GM19099 (cell line): Measurements from ENCODE around the gene PROK1.

Experiments used
- POLR2A ChIP-seq: IDR thresholded peaks from 3 replicates; pipeline ENCODE4 v1.6.1; 2011; ENCODE audit warnings: low read depth; ENCODE audit not compliant: insufficient read length; ENCODE audit errors: extremely low read depth

PROK1 gene

GRCh38 chr1:110430366-110430765 lies 20.6 kb upstream of the PROK1 start:
- no peak for TF ChIP-seq POLR2A

DNA sequence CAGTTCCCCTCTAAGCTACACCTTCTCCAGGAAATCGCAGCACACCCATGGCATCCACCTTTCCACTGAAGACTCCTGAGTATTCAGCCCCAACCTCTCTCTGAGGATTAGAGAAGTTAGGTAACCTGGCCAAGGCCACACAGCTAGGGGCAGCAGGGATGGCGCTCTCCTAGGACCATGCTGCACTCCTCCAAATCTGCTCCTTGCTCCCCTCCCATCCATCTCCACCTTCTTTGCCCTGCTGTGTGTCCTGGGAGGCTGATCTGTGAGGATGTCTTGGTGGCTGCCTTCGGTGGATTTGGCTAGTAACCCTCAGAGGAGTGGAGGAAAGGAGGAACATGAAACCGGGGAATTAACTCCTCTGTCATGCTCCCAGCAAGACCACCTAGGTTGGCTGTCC lies 20.0 kb upstream of the PROK1 start:
- TF ChIP-seq POLR2A: no peak

DNA sequence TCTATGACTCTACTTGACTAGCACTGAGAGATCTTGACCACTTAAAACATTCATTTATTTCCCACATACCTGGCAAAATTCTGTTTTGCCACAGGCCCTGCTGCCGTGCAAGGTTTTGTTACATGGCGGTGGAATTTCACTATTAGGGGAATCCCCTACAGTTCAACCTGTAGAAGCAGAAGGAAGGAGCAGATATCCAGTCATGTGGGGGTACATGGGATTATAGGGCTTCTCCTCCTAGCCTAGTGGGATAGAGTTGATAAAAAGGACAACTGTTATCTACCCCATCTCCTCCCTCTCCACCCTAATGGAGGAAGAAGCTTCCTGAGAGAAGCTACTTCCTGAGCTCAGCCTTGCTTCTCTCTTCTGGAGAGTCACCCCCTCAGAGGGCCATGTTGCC lies 17.7 kb upstream of the PROK1 start:
- no peak for TF ChIP-seq POLR2A

DNA sequence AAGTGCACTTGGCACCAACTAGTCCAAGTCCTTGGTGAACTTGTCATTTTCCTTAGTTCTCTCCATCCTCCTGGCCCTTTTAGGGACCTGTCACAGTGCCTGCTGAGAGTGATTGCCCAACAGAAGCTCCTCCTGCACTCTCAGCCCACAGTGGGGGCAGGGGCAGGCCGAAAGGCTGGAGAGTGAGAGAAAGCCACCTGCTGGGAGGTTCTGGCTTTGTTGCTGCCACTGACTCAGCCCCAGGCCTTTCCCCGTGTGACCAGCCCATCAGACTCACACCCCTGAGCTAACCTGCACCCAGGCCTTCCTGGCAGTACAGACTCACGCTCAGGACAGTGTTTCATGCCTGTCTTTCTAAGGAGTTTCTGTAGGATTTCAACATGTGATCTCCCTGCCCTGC lies 17.1 kb upstream of the PROK1 start:
- TF ChIP-seq POLR2A: no peak

GRCh38 chr1:110434946-110435345 lies 16.0 kb upstream of the PROK1 start:
- no peak for TF ChIP-seq POLR2A

GRCh38 chr1:110436635-110437034 lies 14.3 kb upstream of the PROK1 start:
- no peak for TF ChIP-seq POLR2A

GRCh38 chr1:110438893-110439292 lies 12.1 kb upstream of the PROK1 start:
- TF ChIP-seq POLR2A: no peak

- no peak for TF ChIP-seq POLR2A
Observed at GRCh38 chr1:110440877-110441276, 10.1 kb upstream of the PROK1 start.

- TF ChIP-seq POLR2A: no peak
Observed at GRCh38 chr1:110441888-110442287, 9.1 kb upstream of the PROK1 start.

DNA sequence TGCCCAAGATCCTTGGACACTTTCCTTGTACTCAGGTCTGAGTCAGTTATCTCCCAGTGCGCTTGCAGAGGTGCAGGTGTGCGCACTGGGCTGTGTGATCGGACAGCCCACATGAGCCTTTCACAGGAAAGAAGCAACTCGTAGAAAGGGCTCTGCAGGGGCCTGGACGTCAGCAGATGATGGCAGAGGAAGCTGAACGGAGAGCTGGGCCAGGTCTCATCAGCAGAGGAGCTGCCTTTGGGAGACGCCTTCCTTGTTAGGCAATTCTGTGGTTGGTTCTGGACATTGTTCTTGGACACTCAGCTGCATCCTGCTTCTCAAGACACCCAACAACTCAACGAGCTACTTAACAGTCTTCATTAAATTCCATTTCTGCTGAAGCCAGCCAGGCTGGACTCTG lies 7.5 kb upstream of the PROK1 start:
- TF ChIP-seq POLR2A: no peak

DNA sequence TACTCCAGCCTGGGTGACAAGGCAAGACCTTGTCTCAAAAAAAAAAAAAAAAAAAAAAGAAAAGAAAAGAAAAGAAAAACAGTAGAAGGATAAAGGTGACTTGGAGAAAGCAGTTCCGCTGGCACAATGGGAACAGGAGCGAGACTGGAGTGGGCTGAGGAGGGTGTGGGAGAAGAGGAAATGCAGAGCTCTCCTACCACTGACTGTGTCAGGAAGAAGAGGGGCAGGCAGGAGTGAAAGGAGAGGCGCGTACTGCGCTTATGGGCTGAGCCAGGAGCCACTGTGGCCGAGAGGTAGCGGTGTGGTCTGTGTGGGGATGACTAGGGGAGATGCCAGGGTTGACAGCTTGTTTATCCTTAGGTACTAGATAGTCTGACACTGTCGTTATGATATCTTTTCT lies 6.4 kb upstream of the PROK1 start:
- TF ChIP-seq POLR2A: no peak

GRCh38 chr1:110449661-110450651 lies 993 bp upstream of the PROK1 start:
- TF ChIP-seq POLR2A: no peak

GRCh38 chr1:110452330-110452729 lies 1.4 kb downstream of the PROK1 start:
- no peak for TF ChIP-seq POLR2A

- TF ChIP-seq POLR2A: no peak
Observed at GRCh38 chr1:110453829-110454228, 2.9 kb downstream of the PROK1 start.

GRCh38 chr1:110454328-110454727 lies 3.4 kb downstream of the PROK1 start:
- no peak for TF ChIP-seq POLR2A

- TF ChIP-seq POLR2A: no peak
Observed at GRCh38 chr1:110455151-110455550, 4.2 kb downstream of the PROK1 start.
